ENCODE results near the gene PDE8A.

DNA sequence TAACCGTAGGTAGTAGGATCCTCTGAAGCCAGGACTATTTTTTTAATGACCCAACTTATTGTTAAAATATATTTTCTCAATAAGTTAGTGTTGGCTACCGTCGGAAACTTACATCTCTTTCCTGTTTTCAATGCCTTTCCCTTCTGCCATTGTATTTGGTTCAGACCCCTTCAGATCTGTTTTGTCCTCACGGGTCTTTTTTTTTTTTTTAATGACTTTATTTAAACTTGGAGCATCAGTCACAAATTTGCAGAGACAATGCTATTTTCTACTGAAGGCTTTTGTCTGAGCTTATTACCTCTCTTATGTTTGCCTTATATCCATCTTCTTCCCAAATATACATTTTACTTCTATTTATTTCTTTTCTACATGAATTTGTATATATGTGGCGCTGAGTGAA, 47.6 kb downstream of the PDE8A start:
- TF ChIP-seq POLR2A (IDR thresholded peaks at IDR 0.05), result no peak
- TF ChIP-seq, protein P1, sequence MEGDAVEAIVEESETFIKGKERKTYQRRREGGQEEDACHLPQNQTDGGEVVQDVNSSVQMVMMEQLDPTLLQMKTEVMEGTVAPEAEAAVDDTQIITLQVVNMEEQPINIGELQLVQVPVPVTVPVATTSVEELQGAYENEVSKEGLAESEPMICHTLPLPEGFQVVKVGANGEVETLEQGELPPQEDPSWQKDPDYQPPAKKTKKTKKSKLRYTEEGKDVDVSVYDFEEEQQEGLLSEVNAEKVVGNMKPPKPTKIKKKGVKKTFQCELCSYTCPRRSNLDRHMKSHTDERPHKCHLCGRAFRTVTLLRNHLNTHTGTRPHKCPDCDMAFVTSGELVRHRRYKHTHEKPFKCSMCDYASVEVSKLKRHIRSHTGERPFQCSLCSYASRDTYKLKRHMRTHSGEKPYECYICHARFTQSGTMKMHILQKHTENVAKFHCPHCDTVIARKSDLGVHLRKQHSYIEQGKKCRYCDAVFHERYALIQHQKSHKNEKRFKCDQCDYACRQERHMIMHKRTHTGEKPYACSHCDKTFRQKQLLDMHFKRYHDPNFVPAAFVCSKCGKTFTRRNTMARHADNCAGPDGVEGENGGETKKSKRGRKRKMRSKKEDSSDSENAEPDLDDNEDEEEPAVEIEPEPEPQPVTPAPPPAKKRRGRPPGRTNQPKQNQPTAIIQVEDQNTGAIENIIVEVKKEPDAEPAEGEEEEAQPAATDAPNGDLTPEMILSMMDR (IDR thresholded peaks at IDR 0.05), result no peak
